Dendritic cell treated with granulocyte-macrophage colony-stimulating factor and Interleukin-4, amounts not matched to agents 40 ng/mL and 50 ng/mL, for 4 days (primary cell): ENCODE measurements around the gene HACD3.
A peak's percentile ranks its signal among the peaks of the same experiment; 100 is the strongest.
"Not testable (repeated sequence)": the region's sequence is repeated elsewhere in the genome, so short reads cannot be mapped to it uniquely, and the experiment has no call there.

Source experiments
- H3K27ac Mint-ChIP-seq: one replicate; pipeline ENCODE4 v1.8.0; 2022; ENCODE audit warnings: mild to moderate bottlenecking, mixed read lengths
- H3K27me3 Mint-ChIP-seq: one replicate; pipeline ENCODE4 v1.8.0; 2022; ENCODE audit warnings: mild to moderate bottlenecking, mixed read lengths
- H3K36me3 Mint-ChIP-seq: one replicate; pipeline ENCODE4 v1.8.0; 2022; ENCODE audit warnings: low read depth, mixed read lengths
- H3K4me1 Mint-ChIP-seq: one replicate; pipeline ENCODE4 v1.8.0; 2022; ENCODE audit warnings: low read depth, mixed read lengths
- H3K4me3 Mint-ChIP-seq: one replicate; pipeline ENCODE4 v1.8.0; 2022; ENCODE audit warnings: mild to moderate bottlenecking, moderate library complexity, mixed read lengths
- H3K9me3 Mint-ChIP-seq: one replicate; pipeline ENCODE4 v1.8.0; 2022; ENCODE audit warnings: mixed read lengths
- intact Hi-C: fragments of 100-400 bp; cut with micrococcal nuclease; formaldehyde crosslinking; loops from one replicate; pipeline ENCODE4 v1.15.0; 2022

HACD3 gene

DNA sequence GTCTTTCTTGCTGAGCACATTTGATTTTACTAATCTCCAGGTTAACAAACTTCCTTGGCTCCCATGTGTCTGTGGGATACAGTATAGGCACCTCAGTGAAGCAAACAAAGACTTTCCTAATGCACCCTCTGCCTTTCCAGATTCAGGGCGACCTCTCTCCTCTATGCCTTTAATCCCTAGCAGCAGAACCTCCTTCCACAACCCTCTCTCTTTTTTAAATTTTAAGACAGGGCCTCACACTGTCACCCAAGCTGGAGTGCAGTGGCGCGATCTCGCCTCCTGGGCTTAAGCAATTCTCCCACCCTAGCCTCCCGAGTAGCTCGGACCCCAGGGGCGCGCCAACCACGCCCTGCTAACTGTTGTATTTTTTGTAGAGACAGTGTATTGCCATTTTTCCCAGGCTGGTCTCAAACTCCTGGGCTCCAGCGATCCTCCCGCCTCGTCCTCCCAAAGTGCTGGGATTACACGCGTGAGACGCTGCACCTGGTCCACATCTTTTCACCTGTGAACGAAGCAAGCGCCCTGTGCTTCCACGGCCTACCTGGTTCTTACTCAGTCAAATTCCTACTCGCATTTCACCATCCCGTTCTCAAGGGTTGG lies 1.7 kb upstream of the HACD3 start:
- H3K27ac Mint-ChIP-seq: no peak overlapping the region
- no peaks in the 10 kb centered on the region for H3K27me3 Mint-ChIP-seq
- no peak overlapping the region for H3K4me3 Mint-ChIP-seq

GRCh38 chr15:65529762-65530317 lies 423 bp upstream of the HACD3 start:
- Mint-ChIP-seq H3K4me1 (peaks cover 7% of the 10 kb centered on the region), H3K9me3 (no peaks in the 10 kb centered on the region), H3K4me3 (peak overlapping the region; percentile 80), H3K27ac (peak overlapping the region; percentile 51), H3K27me3 (no peaks in the 10 kb centered on the region), H3K36me3 (no peaks in the 10 kb centered on the region)
- intact Hi-C loops: loop anchor here (1.0 kb wide), 1 partner anchor 13 kb away; the partner anchor contains the start of gene DPP8

More for the DNA sequence above, 1.7 kb upstream of the HACD3 start:
- intact Hi-C loops: no loop called here
- Mint-ChIP-seq H3K4me1 (peaks cover 7% of the 10 kb centered on the region), H3K9me3 (no peaks in the 10 kb centered on the region), H3K36me3 (no peaks in the 10 kb centered on the region)

DNA sequence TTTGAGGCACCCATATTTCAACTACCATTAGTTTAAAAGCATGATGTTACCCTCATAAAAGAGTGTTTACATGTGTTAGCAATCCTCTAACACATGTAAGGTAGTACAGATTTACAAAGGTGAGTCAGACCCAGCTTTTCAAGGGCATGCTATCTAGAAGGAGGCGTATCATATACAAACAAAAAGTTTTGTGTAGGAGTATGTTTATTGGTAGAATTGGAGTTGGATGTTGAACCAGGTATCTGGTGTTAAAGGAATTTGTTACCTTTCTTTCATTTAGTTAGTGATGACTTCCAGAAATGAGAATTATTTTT lies 2.4 kb downstream of the HACD3 start:
- Mint-ChIP-seq H3K27ac (no peak overlapping the region), H3K9me3 (no peaks in the 10 kb centered on the region), H3K4me1 (peaks cover 7% of the 10 kb centered on the region), H3K4me3 (no peak overlapping the region), H3K36me3 (no peaks in the 10 kb centered on the region), H3K27me3 (no peaks in the 10 kb centered on the region)
- intact Hi-C loops: no loop called here

- Mint-ChIP-seq H3K4me3 (no peak overlapping the region), H3K9me3 (no peaks in the 10 kb centered on the region), H3K36me3 (no peaks in the 10 kb centered on the region), H3K4me1 (peaks cover 7% of the 10 kb centered on the region), H3K27me3 (no peaks in the 10 kb centered on the region), H3K27ac (no peak overlapping the region)
- intact Hi-C loops: no loop called here
Measured at GRCh38 chr15:65533057-65533756, 2.9 kb downstream of the HACD3 start.

GRCh38 chr15:65535192-65535591 lies 4.9 kb downstream of the HACD3 start:
- no peak overlapping the region for H3K4me3 Mint-ChIP-seq
- no peaks in the 10 kb centered on the region for H3K9me3 Mint-ChIP-seq
- H3K36me3 Mint-ChIP-seq: no peaks in the 10 kb centered on the region
- no peaks in the 10 kb centered on the region for H3K4me1 Mint-ChIP-seq
- H3K27me3 Mint-ChIP-seq: no peaks in the 10 kb centered on the region
- intact Hi-C loops: no loop called here
- no peak overlapping the region for H3K27ac Mint-ChIP-seq

DNA sequence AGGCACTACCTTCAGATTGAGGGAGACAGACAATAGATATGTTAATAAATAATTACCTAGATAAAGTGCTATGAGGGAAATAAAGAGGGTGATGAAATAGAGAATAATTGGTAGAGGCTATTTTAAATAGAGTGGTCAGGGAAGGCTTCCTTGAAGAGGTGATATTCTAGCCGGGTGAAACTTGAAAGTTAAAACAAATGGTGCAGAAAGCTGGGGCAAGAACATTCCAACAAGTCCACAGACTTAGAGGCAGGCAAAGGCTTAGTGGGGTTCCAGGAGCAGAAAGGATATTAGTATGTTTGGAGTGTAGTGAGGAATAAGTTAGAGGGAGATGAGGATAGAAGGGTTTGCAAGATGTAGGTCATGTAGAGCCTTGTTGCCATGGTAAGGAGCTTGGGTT lies 10.1 kb downstream of the HACD3 start:
- no peak overlapping the region for H3K27ac Mint-ChIP-seq
- no peak overlapping the region for H3K4me3 Mint-ChIP-seq
- H3K9me3 Mint-ChIP-seq: no peaks in the 10 kb centered on the region
- intact Hi-C loops: no loop called here
- H3K36me3 Mint-ChIP-seq: no peaks in the 10 kb centered on the region
- H3K27me3 Mint-ChIP-seq: no peaks in the 10 kb centered on the region
- no peaks in the 10 kb centered on the region for H3K4me1 Mint-ChIP-seq

DNA sequence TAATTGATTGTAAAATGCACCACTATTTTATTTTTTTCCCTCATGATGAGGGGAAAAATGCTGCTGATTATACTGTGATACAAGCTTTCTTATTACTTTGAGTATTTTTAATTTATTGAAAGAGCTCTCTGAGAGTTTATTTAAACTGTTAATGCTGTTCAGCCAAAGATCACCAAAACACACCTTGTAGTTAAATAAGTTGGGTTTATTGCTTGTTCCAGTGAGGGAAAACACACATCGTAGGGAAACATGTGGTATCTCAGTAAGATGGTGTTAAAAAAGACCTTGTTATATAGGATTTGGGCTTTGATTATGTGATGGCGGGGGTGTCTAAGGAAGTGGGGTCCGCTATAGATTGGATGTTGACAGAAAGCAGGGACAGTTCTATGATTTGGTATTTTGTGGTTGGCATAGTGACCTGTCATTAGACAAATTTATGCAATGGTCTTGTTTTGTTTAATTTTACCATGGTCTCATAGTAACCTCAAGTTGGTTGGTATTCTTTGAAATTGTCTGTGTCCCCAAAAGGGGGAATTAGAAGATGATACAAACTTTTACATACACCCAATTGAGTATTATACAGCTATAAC lies 11.1 kb downstream of the HACD3 start:
- intact Hi-C loops: no loop called here
- no peaks in the 10 kb centered on the region for H3K36me3 Mint-ChIP-seq
- H3K4me3 Mint-ChIP-seq: no peak overlapping the region
- no peaks in the 10 kb centered on the region for H3K27me3 Mint-ChIP-seq
- no peaks in the 10 kb centered on the region for H3K4me1 Mint-ChIP-seq
- H3K27ac Mint-ChIP-seq: no peak overlapping the region
- no peaks in the 10 kb centered on the region for H3K9me3 Mint-ChIP-seq

GRCh38 chr15:65547841-65548240 lies 17.6 kb downstream of the HACD3 start:
- H3K27ac Mint-ChIP-seq: no peak overlapping the region
- no peaks in the 10 kb centered on the region for H3K9me3 Mint-ChIP-seq
- no peaks in the 10 kb centered on the region for H3K27me3 Mint-ChIP-seq
- no peak overlapping the region for H3K4me3 Mint-ChIP-seq
- intact Hi-C loops: no loop called here
- no peaks in the 10 kb centered on the region for H3K36me3 Mint-ChIP-seq
- peaks cover 5% of the 10 kb centered on the region for H3K4me1 Mint-ChIP-seq

DNA sequence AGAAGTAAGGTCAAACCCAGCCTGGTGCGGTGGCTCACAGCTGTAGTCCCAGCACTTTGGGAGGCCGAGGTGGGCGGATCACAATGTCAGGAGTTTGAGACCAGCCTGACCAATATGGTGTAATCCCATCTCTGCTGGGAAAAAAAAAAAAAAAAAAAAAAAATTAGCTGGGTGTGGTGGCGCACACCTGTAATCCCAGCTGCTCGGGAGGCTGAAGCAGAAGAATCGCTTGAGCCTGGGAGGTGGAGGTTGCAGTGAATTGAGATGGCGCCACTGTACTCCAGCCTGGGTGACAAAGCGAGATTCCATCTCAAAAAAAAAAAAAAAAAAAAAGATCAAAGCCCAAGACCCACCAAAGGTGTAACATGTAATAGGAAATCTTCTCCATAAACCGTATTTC lies 19.0 kb downstream of the HACD3 start:
- intact Hi-C loops, H3K4me3 Mint-ChIP-seq, H3K36me3 Mint-ChIP-seq, H3K27me3 Mint-ChIP-seq, H3K4me1 Mint-ChIP-seq, H3K9me3 Mint-ChIP-seq, H3K27ac Mint-ChIP-seq: not testable (repeated sequence)

- Mint-ChIP-seq H3K27me3 (no peaks in the 10 kb centered on the region), H3K27ac (no peak overlapping the region), H3K36me3 (peaks cover 12% of the 10 kb centered on the region), H3K4me3 (no peak overlapping the region), H3K9me3 (no peaks in the 10 kb centered on the region), H3K4me1 (peaks cover 5% of the 10 kb centered on the region)
- intact Hi-C loops: no loop called here
Measured at GRCh38 chr15:65550681-65551098, 20.4 kb downstream of the HACD3 start.

- Mint-ChIP-seq H3K36me3 (peaks cover 13% of the 10 kb centered on the region), H3K27ac (no peak overlapping the region), H3K9me3 (no peaks in the 10 kb centered on the region), H3K4me3 (no peak overlapping the region), H3K27me3 (no peaks in the 10 kb centered on the region), H3K4me1 (peaks cover 5% of the 10 kb centered on the region)
- intact Hi-C loops: no loop called here
Measured at GRCh38 chr15:65551183-65551582, 20.9 kb downstream of the HACD3 start.

GRCh38 chr15:65552851-65553250 lies 22.6 kb downstream of the HACD3 start:
- H3K27me3 Mint-ChIP-seq, H3K4me1 Mint-ChIP-seq, H3K9me3 Mint-ChIP-seq, H3K27ac Mint-ChIP-seq, intact Hi-C loops, H3K4me3 Mint-ChIP-seq: not testable (repeated sequence)
- H3K36me3 Mint-ChIP-seq: peaks cover 26% of the 10 kb centered on the region

GRCh38 chr15:65553691-65554090 lies 23.4 kb downstream of the HACD3 start:
- H3K9me3 Mint-ChIP-seq: no peaks in the 10 kb centered on the region
- intact Hi-C loops: no loop called here
- H3K4me1 Mint-ChIP-seq: no peaks in the 10 kb centered on the region
- H3K27me3 Mint-ChIP-seq: no peaks in the 10 kb centered on the region
- no peak overlapping the region for H3K4me3 Mint-ChIP-seq
- peaks cover 35% of the 10 kb centered on the region for H3K36me3 Mint-ChIP-seq
- H3K27ac Mint-ChIP-seq: no peak overlapping the region

GRCh38 chr15:65556622-65557021 lies 26.4 kb downstream of the HACD3 start:
- Mint-ChIP-seq H3K27me3 (no peaks in the 10 kb centered on the region), H3K36me3 (peaks cover 55% of the 10 kb centered on the region), H3K27ac (no peak overlapping the region), H3K4me1 (no peaks in the 10 kb centered on the region), H3K9me3 (no peaks in the 10 kb centered on the region), H3K4me3 (no peak overlapping the region)
- intact Hi-C loops: no loop called here
